GM12874 (cell line): ENCODE measurements around the gene SPPL3.

Experiments
- CTCF ChIP-seq: IDR thresholded peaks from 2 replicates; pipeline ENCODE4 v1.5.1; 2011; ENCODE audit warnings: low read depth, mild to moderate bottlenecking, control low read depth, low read length, moderate library complexity; ENCODE audit not compliant: insufficient read depth

SPPL3 gene

GRCh38 chr12:120930032-120930431 lies 25.9 kb upstream of the SPPL3 start:
- TF ChIP-seq CTCF = no peak

GRCh38 chr12:120928864-120929652 lies 24.9 kb upstream of the SPPL3 start:
- TF ChIP-seq CTCF = no peak

DNA sequence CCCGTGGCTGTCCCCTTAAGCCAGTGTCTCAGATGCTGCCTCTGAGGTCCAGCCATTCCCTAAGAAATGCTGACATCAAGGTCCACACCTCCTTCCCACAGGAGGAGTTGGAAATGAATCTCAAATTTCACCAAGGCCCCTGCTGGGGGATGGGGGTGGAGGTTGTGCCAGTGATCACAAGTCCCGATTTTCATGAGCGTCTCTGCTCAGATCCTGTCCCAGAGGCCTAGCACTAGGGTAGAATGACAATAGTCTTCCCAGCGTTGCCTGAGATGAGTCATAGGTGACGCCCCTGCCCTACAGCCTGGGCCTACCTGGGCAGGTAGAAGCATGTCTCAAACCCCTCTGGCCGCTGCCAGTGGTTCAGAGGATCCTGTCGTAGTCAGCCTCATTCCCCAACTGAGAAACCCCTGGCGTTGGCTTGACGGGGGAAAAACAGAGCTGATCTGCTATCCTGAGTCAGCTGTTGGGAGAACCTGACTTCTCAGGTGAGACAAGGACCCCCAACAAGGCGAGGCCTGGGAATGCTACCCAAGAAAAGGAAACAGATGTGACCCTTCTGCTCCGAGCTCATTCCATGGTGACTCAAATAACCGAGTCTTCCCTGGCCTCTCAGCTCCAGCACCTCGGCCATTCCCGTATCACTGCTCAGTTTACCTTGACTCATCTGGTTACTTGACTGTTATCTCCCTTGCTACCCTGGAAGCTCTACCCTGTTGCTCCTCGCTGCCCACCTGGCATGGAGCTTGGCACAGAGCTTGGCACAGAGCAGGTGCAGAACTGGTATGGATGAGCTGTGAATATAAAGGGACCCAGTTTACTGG lies 21.8 kb upstream of the SPPL3 start:
- no peak for TF ChIP-seq CTCF

DNA sequence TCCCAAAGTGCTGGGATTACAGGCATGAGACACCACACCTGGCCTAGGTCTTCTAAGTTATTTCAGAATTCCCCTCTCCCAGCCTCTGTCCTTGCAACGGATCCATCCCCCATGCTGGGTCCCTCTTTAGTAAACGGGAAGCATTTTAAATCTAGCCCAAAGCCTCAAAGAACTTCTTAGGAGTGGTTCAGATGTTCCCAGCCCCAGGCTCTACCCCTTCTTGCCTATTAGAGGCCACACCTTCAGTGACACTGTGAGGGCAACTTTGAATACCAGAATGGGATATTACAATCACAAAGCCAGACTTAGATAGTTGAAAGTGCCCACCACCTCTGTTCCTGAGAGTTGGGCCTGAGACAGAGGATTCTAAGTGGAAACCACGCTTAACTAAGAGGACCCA lies 18.1 kb upstream of the SPPL3 start:
- TF ChIP-seq CTCF = no peak

DNA sequence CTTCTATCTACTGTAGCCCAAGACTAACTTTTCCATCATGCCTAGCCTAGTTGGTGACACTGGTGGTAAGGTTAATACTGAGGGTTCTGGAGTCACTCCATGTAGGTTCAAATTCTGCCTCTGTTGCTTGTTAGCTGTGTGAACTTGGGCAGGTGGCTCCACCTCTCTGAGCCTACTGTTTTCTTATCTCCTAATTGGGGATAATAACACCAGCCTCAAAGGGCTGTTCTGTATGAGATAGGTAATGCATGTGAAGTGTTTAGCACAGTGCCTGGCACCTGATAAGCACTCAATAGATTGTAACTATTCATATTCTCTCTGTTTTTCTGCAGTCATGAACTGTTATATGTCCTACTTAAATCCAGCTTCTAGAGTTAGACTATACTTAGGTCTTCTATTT lies 17.5 kb upstream of the SPPL3 start:
- TF ChIP-seq CTCF = no peak

DNA sequence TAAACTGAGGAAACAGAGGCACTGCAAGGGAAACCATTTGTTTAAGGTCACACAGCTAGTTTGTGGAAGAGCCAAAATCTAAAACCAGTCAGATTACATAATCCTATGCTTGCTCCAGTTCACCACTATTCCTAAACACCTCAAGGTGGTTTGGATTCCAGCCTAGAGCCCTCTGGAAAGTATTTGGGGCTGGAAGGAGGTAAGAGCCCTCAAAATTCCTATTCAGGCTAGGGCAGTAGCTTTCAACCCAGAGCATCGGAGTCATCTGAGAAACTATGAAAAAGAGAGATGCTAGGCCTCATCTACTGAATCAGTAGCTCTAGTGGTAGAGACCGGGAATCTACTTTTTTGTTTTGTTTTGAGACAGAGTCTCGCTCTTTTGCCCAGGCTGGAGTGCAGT lies 16.0 kb upstream of the SPPL3 start:
- no peak for TF ChIP-seq CTCF

DNA sequence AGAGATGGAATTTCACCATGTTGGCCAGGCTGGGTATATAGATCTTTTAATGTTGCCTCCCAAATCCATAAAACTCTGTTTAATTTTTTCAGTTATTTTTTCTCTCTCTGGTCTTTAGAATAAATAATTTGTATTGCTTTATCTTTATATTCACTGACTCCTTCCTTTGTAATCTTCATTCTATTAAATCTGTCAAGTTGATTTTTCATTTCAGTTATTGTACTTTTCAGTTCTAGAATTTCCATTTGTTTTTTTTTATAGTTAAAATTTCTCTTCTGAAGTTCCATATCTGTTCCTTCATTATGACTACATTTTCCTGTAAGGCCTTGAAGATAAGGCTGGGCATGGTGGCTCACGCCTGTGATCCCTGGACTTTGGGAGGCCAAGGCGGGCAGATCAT lies 13.6 kb upstream of the SPPL3 start:
- no peak for TF ChIP-seq CTCF
